ENCODE data around the gene SORBS1.

The SORBS1 gene

GRCh38 chr10:95538412-95538811 is 22.8 kb downstream of the SORBS1 start:
- no peak for DNase-seq

- DNase-seq, result no peak
Measured at GRCh38 chr10:95537542-95537927, 23.6 kb downstream of the SORBS1 start.

- no peak for DNase-seq
Measured at GRCh38 chr10:95536894-95537541, 24.2 kb downstream of the SORBS1 start.

- DNase-seq, result no peak
Measured at GRCh38 chr10:95536017-95536416, 25.2 kb downstream of the SORBS1 start.

- no peak for DNase-seq
Measured at GRCh38 chr10:95535526-95535925, 25.6 kb downstream of the SORBS1 start.

- DNase-seq, result no peak
Measured at GRCh38 chr10:95533590-95533989, 27.6 kb downstream of the SORBS1 start.

GRCh38 chr10:95532536-95532935 is 28.6 kb downstream of the SORBS1 start:
- DNase-seq, result no peak

GRCh38 chr10:95531994-95532399 is 29.2 kb downstream of the SORBS1 start:
- DNase-seq, result no peak

GRCh38 chr10:95531058-95531809 is 29.9 kb downstream of the SORBS1 start:
- DNase-seq, result no peak

GRCh38 chr10:95530561-95530960 is 30.6 kb downstream of the SORBS1 start:
- no peak for DNase-seq

- no peak for DNase-seq
Measured at GRCh38 chr10:95530029-95530428, 31.1 kb downstream of the SORBS1 start.

GRCh38 chr10:95526044-95526443 is 35.1 kb downstream of the SORBS1 start:
- DNase-seq, result no peak

GRCh38 chr10:95525033-95525418 is 36.1 kb downstream of the SORBS1 start:
- no peak for DNase-seq

GRCh38 chr10:95524358-95525032 is 36.7 kb downstream of the SORBS1 start:
- no peak for DNase-seq

- DNase-seq, result no peak
Measured at GRCh38 chr10:95522117-95522516, 39.1 kb downstream of the SORBS1 start.

- no peak for DNase-seq
Measured at GRCh38 chr10:95520617-95521016, 40.6 kb downstream of the SORBS1 start.

GRCh38 chr10:95518455-95519452 is 42.4 kb downstream of the SORBS1 start:
- DNase-seq, result no peak

GRCh38 chr10:95517536-95518454 is 43.4 kb downstream of the SORBS1 start:
- DNase-seq, result no peak

GRCh38 chr10:95516774-95517373 is 44.3 kb downstream of the SORBS1 start:
- no peak for DNase-seq

GRCh38 chr10:95513941-95514392 is 47.2 kb downstream of the SORBS1 start:
- peak; percentile 40 for DNase-seq

- DNase-seq, result no peak
Measured at GRCh38 chr10:95513008-95513589, 48.1 kb downstream of the SORBS1 start.

Measured in stimulated activated CD8-positive, alpha-beta memory T cell treated with anti-CD3 and anti-CD28 coated beads, Interleukin-4, amount 100 ng/mL, for 48 hours (primary cell).